Measurements from ENCODE around the gene PPP1R9B. TPM values are rescaled to one million over a fixed set of nuclear protein-coding genes. Genes with fewer than 3 reads are reported as not detected.

PPP1R9B gene
- total RNA-seq, 4 donors from 2014 or later, result 20.2 to 46.3 (median 37.5) TPM

- H3K4me3 ChIP-seq, result no peak overlapping the region
- H3K36me3 ChIP-seq, result no peaks in the 10 kb centered on the region
- no peak overlapping the region for H3K27ac ChIP-seq (replicated peaks in 1 of 4)
- TF ChIP-seq POLR2AphosphoS5 (IDR thresholded peaks at IDR 0.05) (no peak), EP300 (IDR thresholded peaks at IDR 0.05) (no peak), POLR2A (IDR thresholded peaks at IDR 0.05; ENCODE audit: low read depth) (no peak), CTCF (IDR thresholded peaks at IDR 0.05) (no peak)
- no peak for DNase-seq (ENCODE audit: extremely low spot score)
- WGBS, result 78% methylated on average over 8 of the region's 8 CpGs
- H3K27me3 ChIP-seq, result no peaks in the 10 kb centered on the region
- intact Hi-C loops (cut with DNase I), result no loop called here
- H3K4me1 ChIP-seq, result peaks cover 31 to 61% (median 58%) of the 10 kb centered on the region in 4 donors
- no peaks in the 10 kb centered on the region for H3K9me3 ChIP-seq
Measured at GRCh38 chr17:50162466-50163254, 12.2 kb upstream of the PPP1R9B start.

- no peaks in the 10 kb centered on the region for H3K36me3 ChIP-seq
- intact Hi-C loops (cut with DNase I), result no loop called here
- TF ChIP-seq POLR2AphosphoS5 (IDR thresholded peaks at IDR 0.05), result no peak
- no peak for TF ChIP-seq CTCF (IDR thresholded peaks at IDR 0.05)
- TF ChIP-seq EP300 (IDR thresholded peaks at IDR 0.05), result no peak
- no peak for TF ChIP-seq POLR2A (IDR thresholded peaks at IDR 0.05; ENCODE audit: low read depth)
- 57% methylated on average over 16 of the region's 16 CpGs for WGBS
- DNase-seq (ENCODE audit: extremely low spot score), result no peak
- no peaks in the 10 kb centered on the region for H3K9me3 ChIP-seq
- peak overlapping the region; percentile 60 to 80 (median 68) for H3K4me3 ChIP-seq
- H3K4me1 ChIP-seq, result peaks cover 26 to 53% (median 50%) of the 10 kb centered on the region in 4 donors
- peak overlapping the region; percentile 78 to 85 (median 82) for H3K27ac ChIP-seq (replicated peaks in 1 of 4)
- H3K27me3 ChIP-seq, result no peaks in the 10 kb centered on the region
Measured at GRCh38 chr17:50161911-50162288, 11.4 kb upstream of the PPP1R9B start.

- Histone ChIP-seq H3K27ac (replicated peaks in 1 of 4) (peak overlapping the region; percentile 78 to 85 (median 82)), H3K4me3 (peak overlapping the region; percentile 60 to 80 (median 68)), H3K27me3 (no peaks in the 10 kb centered on the region), H3K4me1 (peaks cover 26 to 49% (median 45%) of the 10 kb centered on the region in 4 donors), H3K36me3 (no peaks in the 10 kb centered on the region), H3K9me3 (no peaks in the 10 kb centered on the region)
- peak in 2 of 3 experiments; percentile 93 to 99 for TF ChIP-seq CTCF (IDR thresholded peaks at IDR 0.05)
- TF ChIP-seq EP300 (IDR thresholded peaks at IDR 0.05), result no peak
- peak; percentile 46 for TF ChIP-seq POLR2A (IDR thresholded peaks at IDR 0.05; ENCODE audit: low read depth)
- TF ChIP-seq POLR2AphosphoS5 (IDR thresholded peaks at IDR 0.05), result peak; percentile 90 to 96
- WGBS, result under 1% methylated on average over 51 of the region's 53 CpGs
- peak; percentile 98 for DNase-seq (ENCODE audit: extremely low spot score)
- intact Hi-C loops (cut with DNase I), result no loop called here
Measured at GRCh38 chr17:50161023-50161910, 10.8 kb upstream of the PPP1R9B start.

- Histone ChIP-seq H3K4me1 (peaks cover 42 to 52% (median 50%) of the 10 kb centered on the region in 4 donors), H3K27me3 (no peaks in the 10 kb centered on the region), H3K36me3 (no peaks in the 10 kb centered on the region), H3K9me3 (no peaks in the 10 kb centered on the region), H3K4me3 (no peak overlapping the region), H3K27ac (replicated peaks in 1 of 4) (no peak overlapping the region)
- intact Hi-C loops (cut with DNase I), result no loop called here
- TF ChIP-seq POLR2A (IDR thresholded peaks at IDR 0.05; ENCODE audit: low read depth) (no peak), EP300 (IDR thresholded peaks at IDR 0.05) (no peak)
- 72% methylated on average over 4 of the region's 4 CpGs for WGBS
- no peak for DNase-seq (ENCODE audit: extremely low spot score)
Measured at GRCh38 chr17:50157891-50158290, 7.4 kb upstream of the PPP1R9B start.

Measured in esophagus muscularis mucosa (tissue), 4 donors.